D341Med (cell line): ENCODE measurements around the gene KCNJ5.

ENCODE experiments used
- DNase-seq: peaks from one replicate; pipeline ENCODE4 v3.0.0; 2012; ENCODE audit warnings: low spot score

Gene KCNJ5

GRCh38 chr11:128890543-128891368 is at the start of gene KCNJ5:
Gene KCNJ5, plus strand, starts transcription at chr11:128891356. Its CDS starts 19,918 bp downstream, at chr11:128911274.
- peak; percentile 85 for DNase-seq

DNA sequence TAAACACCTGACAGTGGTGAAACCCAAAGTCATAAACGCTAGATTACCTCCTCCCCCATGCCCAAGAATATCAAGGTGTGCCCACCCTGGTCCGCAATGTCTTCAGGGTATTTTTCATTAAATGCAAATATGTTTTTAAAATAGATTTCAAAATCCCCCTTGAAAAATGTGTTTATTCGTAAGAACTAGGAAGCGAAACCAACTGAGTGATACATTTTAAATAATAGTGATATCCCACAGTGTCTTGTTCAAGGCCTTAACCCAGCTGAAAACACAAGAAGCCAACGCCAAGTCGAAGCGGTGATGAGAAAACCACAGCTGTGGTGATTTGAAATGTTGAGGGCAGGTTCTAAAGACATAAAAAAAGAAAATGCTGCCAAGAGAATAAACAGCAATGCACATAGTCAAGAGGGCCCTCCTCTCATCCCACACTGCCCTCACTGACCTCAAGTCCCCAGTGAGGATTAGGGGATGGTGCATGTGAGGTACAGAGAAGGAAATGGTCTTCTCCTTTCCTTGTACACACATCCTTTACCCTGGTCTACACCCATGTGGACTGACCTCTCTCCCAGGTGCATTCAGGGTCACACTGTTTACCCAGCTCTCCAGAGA is 49.6 kb upstream of the KCNJ5 start:
- DNase-seq = no peak

- no peak for DNase-seq
Observed at GRCh38 chr11:128843198-128843785, 47.9 kb upstream of the KCNJ5 start.

GRCh38 chr11:128845334-128845780 is 45.8 kb upstream of the KCNJ5 start:
- DNase-seq = no peak

GRCh38 chr11:128846985-128847384 is 44.2 kb upstream of the KCNJ5 start:
- DNase-seq = no peak

- peak; percentile 81 for DNase-seq
Observed at GRCh38 chr11:128848815-128849455, 42.2 kb upstream of the KCNJ5 start.

- DNase-seq = no peak
Observed at GRCh38 chr11:128852327-128853023, 38.7 kb upstream of the KCNJ5 start.

DNA sequence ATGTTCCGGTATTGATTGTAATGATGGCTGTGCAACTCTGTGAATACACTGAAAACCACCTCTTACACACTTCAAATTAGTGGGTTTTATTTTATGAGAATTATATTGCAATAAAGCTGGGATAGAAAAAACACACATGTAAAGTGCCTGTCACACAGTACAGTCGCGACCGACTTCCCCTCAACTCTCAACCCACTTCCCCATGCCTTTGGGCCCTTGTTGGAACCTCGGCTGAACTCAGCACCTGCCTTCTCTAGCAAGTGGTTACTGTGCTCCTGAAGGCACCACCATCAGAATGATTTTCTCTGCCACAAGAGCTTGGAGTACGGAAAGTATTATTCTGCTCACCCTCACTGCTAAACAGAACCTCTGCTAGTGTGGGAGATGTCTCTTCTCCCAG is 37.6 kb upstream of the KCNJ5 start:
- no peak for DNase-seq

- DNase-seq = no peak
Observed at GRCh38 chr11:128854841-128855240, 36.3 kb upstream of the KCNJ5 start.

- DNase-seq = no peak
Observed at GRCh38 chr11:128856241-128856640, 34.9 kb upstream of the KCNJ5 start.

- no peak for DNase-seq
Observed at GRCh38 chr11:128857341-128857740, 33.8 kb upstream of the KCNJ5 start.

DNA sequence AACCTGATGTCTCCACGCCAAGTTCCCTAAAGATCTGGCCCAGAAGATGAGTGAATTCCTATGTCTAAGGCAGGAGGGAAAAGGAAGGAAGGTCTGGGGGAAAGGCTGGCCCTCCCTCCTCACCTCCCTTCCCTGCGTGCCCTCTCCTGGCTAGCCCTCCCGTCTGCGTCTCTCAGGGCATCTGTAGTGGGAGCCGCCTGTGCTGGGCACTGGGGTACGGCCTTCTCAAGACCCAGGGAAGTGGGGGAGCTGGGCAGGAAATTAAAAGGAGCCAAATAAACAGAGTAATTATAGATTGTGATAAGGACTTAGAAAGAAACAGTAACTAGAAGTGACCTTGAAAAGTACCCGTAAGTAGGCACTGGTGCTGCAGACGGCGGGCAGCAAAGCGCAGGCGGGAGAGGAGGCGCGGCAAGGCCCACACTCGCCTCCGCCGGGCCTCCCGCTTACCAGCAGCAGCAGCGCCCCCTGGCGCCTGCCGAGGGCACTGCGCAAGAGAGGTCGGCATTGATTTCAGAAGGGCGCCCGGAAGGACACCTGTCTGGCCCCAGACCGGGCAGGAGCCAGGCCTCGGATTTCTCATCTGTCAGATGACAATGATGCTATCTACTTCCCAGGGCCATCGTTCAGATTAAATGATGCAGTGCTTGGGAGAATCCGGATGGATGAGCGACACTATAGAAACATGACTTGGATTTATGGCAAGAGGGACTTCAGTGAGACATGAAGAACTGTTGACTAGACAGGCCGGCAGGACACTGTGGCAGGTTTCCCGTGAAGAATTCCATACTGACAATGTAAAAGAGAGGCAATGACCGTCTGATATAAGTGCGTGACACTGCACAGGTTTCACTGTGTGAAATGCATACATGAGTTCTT is 31.4 kb upstream of the KCNJ5 start:
- DNase-seq = peak; percentile 81

DNA sequence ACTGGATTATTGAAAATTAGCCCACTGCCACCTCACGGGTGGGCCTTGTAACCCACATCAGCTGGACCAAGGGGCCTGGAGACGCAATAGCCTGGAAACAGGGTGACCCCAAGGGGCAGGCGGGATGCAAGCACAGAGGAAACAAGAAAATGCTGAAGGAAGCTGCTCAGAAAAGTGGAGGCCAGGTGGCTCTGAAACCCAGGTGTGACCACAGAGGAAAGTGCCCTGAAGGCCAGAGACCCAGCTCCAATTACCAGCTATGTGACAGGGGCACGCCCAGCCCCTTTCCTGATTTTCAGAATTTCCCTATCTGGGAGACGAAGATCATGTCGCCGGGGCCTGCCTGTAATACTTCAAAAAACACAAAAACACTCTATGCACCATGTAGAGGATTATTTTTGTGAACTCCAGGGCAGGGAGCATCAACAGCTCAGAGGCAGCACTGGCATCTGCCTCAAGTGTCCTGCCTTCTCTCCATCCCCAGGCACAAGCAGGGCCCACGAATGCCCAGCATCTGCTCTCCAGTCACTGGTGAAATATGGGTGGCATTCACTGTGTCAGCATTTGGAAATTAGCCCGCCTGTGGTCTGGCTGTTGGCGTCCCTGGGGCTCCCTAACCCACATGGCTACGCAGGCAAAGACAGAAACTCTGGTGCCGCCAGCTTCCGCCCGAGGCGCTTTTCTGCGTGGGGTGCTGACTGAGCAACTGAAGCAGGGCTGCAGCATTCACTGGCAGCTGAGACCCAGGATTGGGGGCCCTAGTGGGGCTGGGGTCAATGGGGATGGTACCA is 30.4 kb upstream of the KCNJ5 start:
- DNase-seq = no peak

GRCh38 chr11:128862406-128862805 is 28.8 kb upstream of the KCNJ5 start:
- no peak for DNase-seq

- DNase-seq = no peak
Observed at GRCh38 chr11:128862908-128863660, 28.1 kb upstream of the KCNJ5 start.

DNA sequence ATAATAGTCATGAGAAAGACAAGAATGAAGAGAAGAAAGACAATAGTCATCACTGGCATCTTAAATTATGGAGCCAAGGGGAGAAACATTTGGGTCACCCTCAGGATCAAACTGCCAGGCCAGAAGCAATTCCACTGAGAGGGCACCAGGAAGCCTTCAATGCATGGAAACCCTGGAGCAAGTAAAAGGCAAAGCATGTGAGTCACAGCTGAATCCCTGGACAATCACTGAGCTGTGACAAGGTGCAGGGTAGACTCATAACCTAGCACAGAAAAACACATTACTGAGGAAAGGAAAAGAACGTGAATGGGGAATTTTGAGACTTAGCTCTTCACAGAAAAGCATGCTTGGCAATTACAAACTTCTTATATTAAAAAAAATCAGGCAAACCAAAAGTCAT is 25.7 kb upstream of the KCNJ5 start:
- DNase-seq = no peak

DNA sequence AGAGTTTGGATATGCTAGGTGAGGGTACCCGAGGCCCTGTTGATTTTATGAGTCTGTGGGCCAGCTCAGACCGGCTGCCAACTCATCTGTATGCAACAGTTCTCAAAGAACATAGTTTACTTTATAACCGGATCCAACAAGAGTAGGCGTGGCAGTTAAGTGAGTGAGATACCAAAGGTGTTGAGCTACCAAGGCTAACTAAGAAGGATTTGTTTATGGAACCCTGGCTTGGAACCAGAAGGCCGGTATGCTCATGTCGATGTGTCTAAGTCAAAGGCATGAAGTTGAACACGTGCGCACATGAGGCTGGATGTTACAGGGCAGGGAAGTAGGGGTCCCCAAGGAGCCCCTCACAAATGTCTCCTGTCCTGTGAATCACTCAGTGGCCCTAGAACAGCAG is 23.9 kb upstream of the KCNJ5 start, which contains the start of gene KCNJ1:
KCNJ1 (minus strand) TSS at position 20 of the 400 bp plus-strand sequence. CDS start 27,053 bp downstream, outside the sequence.
- DNase-seq = no peak

GRCh38 chr11:128868841-128869671 is 22.1 kb upstream of the KCNJ5 start:
- DNase-seq = no peak
